A172 (cell line): ENCODE data around the gene NUP188. TPM values are rescaled to one million over a fixed set of nuclear protein-coding genes. Genes with fewer than 3 reads are reported as not detected.

Experiments
- DNase-seq: peaks from one replicate; pipeline ENCODE4 v3.0.0-alpha.2; 2015; ENCODE audit warnings: low spot score
- total RNA-seq: library from RNA; depleted of rRNA; stranded (reverse); fragments of >200 nt; shearing (Covaris generic); gene quantifications from 2 replicates; pipeline ENCODE4 v1.2.3, GENCODE V29; 2014

Gene NUP188
- total RNA-seq, 1 experiment from 2014 or later = 57.4 TPM

DNA sequence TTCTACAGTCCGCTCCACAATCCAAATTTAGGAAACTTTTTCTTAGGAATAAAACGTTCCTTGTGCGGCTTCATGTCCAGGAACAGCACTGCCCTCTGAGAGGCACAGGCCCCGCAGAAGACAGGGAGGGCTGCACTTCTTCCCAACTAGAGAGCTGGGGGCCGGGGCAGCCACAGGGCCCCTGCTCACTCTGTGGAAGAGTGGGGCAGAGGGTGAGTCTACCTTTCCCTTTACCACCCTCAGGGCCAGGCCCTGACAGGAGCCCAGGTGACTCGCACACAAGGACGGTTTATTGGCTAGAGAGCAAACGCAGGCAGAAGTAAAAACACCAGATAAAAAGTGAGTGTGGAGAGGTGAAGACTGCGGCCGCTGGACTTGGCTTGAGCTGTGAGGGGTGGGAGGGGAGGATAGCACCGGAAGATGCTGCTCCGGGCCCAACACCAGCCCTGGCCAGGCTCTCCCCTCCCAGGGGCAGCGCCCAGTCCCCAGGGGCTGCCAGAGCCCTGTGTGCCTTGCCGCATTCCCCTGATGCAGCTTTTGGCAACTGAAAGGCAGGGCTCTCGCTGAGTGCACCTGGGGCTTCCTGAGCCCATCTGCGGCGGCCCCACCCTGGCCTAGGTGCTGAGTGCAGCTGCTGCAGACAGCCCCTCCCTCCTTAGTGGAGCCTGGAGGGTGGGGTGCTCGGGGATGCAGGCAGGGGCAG, 60.4 kb downstream of the NUP188 start:
- no peak for DNase-seq

GRCh38 chr9:129008469-129008965, 61.0 kb downstream of the NUP188 start:
- no peak for DNase-seq

DNA sequence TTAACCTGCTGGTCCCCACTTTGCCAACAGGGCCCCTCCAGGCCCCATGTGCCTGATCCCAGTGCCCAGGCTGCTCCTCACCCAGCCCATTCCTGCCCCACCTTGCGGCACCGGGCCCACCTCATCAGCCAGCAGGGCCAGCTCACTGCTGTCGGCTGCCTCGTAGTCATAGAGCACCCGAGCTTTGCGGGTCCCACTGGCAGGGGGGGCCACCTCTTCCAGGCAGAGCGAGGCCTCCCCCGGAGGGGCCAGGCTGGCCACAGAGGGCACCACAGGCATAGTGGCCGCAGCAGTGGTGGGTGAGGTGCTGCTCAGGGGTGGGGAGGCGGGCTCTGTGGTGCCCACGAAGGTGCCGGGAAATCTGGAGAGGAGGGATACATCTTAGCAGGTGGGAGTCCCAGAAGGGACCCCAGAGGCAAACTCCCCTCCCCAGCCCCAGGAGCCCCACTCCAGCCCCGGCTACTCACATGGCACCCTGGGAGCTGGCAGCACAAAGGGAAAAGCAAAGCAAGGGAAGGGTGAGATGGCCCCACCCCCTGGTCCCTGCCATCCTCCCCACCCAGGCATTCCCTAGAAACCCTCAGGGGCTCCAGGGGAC, 61.6 kb downstream of the NUP188 start:
- DNase-seq = no peak

DNA sequence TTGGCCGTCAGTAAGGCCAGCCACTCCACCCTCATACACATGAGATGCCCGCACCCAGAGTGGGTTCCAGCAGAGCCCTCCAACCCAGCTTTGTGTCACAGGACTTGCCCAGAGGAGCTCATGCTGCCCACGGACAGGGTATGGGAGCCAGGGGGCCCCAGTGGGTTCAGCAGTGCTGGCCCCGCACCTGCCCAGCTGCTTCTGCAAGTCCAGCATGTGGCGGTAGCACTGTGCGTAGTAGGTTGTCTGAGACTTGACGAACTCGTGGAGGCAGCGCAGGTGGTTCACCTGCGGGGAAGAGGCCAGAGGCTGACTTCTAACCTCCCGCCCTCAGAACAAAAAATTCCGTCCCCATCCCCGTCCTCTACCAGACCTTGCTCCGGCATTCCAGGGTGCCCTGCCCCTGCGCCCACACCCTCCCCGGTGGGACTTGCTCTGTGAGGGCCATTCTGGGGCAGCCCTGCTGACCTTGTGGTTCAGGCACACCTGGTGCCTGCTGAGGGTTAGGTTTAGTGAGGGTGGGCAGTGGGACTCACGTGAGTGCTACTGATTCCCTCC, 62.2 kb downstream of the NUP188 start:
- no peak for DNase-seq

DNA sequence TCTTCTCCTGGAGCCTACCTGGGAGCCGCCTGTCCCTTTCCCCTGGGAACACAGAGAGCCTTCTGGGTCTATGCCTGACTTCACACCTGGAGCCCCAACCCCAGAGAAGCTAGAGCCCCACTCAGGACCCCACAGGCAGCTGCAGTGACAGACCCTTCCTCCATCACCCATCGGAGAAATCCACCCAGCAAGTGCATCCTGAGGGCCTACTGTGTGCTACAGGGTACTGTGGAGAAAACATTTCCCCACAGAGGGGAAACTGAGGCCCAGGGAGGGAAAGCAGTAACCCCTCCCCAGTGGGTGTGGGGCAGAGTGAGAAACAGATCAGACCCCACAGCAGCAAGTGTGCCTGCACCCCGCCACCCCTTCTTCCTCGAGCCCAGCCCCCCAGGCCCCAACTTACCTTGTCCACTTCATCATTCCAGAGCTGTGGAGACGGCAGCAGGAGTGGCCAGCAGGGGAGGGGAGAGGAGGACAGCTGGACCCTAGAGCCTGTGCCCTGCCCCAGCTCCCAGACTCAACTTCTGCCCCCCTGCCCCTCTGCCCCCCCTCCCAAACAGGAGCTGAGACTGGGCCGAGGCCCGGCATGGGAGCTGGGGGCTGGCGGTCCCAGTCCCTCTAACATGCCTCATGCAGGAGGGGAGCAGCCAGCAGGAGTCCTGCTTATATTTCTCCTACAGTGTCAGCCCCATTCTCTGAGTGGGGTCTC, 62.9 kb downstream of the NUP188 start:
- no peak for DNase-seq

- no peak for DNase-seq
Observed at GRCh38 chr9:129011170-129011569, 63.7 kb downstream of the NUP188 start.

- DNase-seq = no peak
Observed at GRCh38 chr9:129011761-129012181, 64.3 kb downstream of the NUP188 start.

GRCh38 chr9:129012343-129012742, 64.8 kb downstream of the NUP188 start:
- DNase-seq = no peak

DNA sequence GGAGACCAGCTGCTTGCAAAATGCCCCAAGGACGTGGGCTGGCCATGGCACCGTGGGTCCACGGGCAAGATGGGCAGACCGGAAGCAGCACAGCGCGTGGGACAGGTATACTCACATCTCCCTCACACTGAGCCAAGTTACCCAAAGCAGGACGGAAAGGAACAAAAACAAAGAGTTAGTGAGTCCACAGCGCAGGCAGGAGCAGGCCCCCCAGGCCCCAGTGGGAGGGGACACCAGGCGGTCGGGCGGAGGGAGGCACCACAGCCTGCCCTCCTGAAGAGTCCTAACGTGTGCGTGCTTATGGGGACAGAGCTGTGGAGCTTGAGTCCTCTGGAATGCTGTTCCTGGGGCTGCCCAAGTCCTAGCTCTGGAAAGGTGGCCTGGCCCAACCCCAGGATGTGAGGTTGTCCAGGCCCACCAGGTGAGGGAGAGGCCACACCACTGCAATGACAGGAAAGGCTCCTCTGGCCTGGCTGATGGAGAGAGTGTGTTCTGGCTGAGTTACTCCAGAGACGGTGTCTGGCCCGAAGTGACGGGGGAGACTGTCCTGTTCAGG, 65.5 kb downstream of the NUP188 start:
- no peak for DNase-seq

GRCh38 chr9:129013674-129014073, 66.2 kb downstream of the NUP188 start:
- no peak for DNase-seq

DNA sequence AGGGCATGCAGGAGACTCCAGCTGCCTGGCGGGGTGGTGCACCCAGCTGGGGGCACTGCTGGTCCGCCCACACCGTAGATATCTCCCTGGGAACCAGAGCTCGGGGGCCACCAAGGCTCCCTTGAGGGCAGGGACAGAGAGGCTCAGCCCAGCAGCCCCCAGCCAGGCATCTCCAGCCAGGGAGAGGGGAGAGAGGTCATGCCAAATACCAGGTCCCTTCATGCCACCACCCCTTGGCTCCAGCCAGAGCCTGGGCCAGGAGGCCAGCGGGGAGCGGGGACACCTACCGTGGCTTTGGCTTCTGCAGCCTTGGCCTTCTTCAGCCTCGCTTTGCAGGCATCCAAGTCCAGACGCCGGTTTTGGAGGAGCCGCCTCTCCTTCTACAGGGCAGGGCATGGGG, 66.6 kb downstream of the NUP188 start:
- no peak for DNase-seq

DNA sequence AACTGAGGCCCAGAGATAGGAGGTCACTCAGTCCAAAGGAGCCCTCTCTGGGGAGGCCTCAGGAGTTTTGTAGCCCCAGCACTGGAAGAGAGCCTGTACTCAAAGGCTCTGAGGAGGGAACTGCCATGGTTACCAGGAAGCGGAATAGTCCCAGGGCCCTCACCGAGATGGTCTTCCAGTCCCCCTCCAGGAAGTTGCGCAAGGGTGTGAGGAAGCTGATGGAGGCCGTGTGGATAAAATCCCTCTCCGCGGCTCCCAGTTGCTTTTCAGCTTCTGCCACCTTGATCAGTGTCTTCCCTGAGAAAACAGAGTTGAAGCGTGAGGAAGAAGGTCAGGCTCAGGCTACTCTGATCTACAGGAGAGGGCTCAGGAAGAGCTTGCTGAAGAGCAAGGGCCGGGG, 67.1 kb downstream of the NUP188 start:
- no peak for DNase-seq

GRCh38 chr9:129021091-129021490, 73.6 kb downstream of the NUP188 start:
- no peak for DNase-seq

DNA sequence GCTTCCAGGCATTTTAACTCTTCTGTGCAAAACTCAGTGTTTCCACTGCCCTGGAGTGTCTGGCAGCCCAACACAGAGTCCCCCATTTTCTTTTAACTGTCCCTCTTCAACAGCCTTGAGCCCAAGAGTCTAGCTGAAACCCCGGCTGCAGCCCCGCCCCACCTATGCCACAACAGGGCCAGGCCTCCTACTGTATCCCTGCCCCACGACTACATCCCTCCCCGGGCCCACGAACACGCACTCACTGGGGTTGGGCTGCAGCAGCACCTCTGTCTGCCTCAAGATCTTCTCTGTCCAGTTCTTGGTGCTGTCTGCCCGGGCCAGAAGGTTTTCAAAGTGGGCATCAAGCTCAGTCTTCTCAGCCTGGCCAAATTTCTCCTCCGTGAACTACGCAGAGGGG, 74.5 kb downstream of the NUP188 start:
- no peak for DNase-seq

DNA sequence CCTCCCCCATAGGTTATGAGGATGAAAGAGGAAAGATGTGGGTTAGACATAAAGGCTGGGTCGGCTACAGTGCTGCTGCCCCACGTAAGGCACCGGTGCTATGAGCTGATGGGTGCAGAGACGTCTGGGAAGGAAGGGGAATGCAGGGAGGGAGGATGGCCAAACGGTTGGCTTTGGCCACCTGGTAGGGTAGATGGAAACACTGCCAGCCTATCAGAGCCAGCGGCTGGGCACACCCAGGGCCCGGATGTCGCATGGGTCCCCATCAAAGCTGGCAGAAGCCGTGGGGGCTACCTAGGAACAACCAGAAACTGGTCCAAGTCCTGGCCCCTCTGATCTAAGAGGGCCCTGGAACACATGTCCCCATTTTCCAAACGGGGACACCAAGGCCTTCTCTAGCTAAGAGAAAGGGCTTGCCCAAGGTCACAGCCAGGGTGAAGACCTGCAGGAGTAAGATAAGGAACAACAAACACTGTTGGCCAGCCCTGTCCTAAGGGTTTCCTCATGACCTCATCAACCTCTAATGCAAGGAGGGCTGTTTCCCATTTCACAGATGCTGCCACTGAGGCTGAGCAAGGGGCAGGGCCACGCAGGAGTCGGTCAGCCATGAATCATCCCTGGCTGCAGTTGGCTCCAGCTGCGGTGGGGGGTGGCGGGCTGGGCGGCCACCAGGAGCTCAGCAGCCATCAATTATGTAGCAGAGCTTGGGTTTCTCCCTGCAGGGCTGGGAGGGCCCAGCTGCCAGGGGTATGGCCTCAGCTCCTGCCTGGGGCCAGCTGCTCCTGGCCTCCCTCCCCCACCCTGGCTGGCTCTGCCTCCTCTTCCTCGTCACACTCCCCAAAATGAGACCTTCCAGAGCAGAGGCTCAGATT, 75.8 kb downstream of the NUP188 start:
- DNase-seq = peak; percentile 96

- no peak for DNase-seq
Observed at GRCh38 chr9:129023908-129024233, 76.4 kb downstream of the NUP188 start.

DNA sequence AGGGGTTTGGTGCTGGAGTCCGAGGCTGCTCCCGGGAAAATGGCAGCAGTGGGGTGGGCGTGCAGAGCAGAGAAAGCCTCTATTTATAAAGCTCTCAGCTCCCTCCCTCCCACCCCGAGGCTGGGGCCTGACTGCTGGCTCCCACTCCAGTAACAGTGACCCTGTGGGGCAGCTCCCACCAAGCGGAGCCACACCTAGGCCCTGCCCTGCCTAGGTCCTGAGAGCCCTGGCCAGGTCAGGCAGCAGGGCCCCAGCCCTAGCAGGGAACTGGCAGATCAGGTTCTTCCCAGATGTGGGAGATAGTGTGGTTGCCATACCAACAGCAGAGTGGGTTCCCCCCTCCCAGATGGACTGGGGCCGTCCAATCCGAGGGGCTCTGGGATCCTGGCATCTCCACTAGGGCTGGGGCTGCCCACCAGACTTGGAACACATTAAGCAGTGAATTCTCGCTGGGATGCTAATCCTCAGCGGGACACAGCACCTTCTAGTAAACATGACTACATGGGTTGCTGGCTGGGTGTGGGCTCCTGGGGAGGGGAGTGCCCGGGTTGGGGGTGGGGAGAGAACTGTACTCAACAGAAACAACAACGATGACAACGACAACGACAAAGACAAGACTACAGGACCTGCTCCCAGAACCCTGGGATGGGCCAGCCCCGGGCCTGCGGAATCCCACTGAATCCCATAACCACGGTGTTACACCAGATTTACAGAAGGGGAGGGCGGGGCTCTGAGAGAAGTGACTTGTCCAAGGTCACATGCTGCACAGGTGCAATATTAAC, 79.1 kb downstream of the NUP188 start:
- no peak for DNase-seq

GRCh38 chr9:129027224-129027684, 79.8 kb downstream of the NUP188 start:
- DNase-seq = no peak

- peak; percentile 57 for DNase-seq
Observed at GRCh38 chr9:129027685-129028191, 80.2 kb downstream of the NUP188 start.
